Putamen (tissue), 1 donor: ENCODE measurements around the gene BMP6.

Experiments
- DNase-seq: peaks from one replicate; pipeline ENCODE4 v3.0.0-alpha.2; 2016; ENCODE audit warnings: low spot score

The BMP6 gene

GRCh38 chr6:7719364-7719850, 6.5 kb upstream of the BMP6 start:
- DNase-seq = no peak

GRCh38 chr6:7720346-7720745, 5.6 kb upstream of the BMP6 start:
- no peak for DNase-seq

- DNase-seq = no peak
Observed at GRCh38 chr6:7721649-7722048, 4.2 kb upstream of the BMP6 start.

GRCh38 chr6:7723041-7723447, 2.9 kb upstream of the BMP6 start:
- peak; percentile 47 for DNase-seq

GRCh38 chr6:7723554-7723953, 2.3 kb upstream of the BMP6 start:
- no peak for DNase-seq

GRCh38 chr6:7725412-7725811, 487 bp upstream of the BMP6 start:
- no peak for DNase-seq

- no peak for DNase-seq
Observed at GRCh38 chr6:7726416-7727085, 652 bp downstream of the BMP6 start.

GRCh38 chr6:7727086-7727945, 1.4 kb downstream of the BMP6 start:
- no peak for DNase-seq

- peak; percentile 37 for DNase-seq
Observed at GRCh38 chr6:7727946-7728854, 2.3 kb downstream of the BMP6 start.

GRCh38 chr6:7728855-7729590, 3.1 kb downstream of the BMP6 start:
- no peak for DNase-seq

GRCh38 chr6:7730001-7730783, 4.3 kb downstream of the BMP6 start:
- DNase-seq = no peak

- DNase-seq = no peak
Observed at GRCh38 chr6:7730784-7731227, 4.9 kb downstream of the BMP6 start.

GRCh38 chr6:7731294-7731693, 5.4 kb downstream of the BMP6 start:
- no peak for DNase-seq

GRCh38 chr6:7732228-7732627, 6.3 kb downstream of the BMP6 start:
- DNase-seq = no peak

GRCh38 chr6:7734707-7735383, 8.9 kb downstream of the BMP6 start:
- no peak for DNase-seq

- no peak for DNase-seq
Observed at GRCh38 chr6:7737106-7737505, 11.2 kb downstream of the BMP6 start.

- no peak for DNase-seq
Observed at GRCh38 chr6:7737867-7738266, 12.0 kb downstream of the BMP6 start.

GRCh38 chr6:7742223-7742785, 16.4 kb downstream of the BMP6 start:
- DNase-seq = peak; percentile 68

GRCh38 chr6:7745942-7746341, 20.0 kb downstream of the BMP6 start:
- DNase-seq = no peak

- no peak for DNase-seq
Observed at GRCh38 chr6:7747016-7747415, 21.1 kb downstream of the BMP6 start.
